BJ (cell line): Measurements from ENCODE around the gene SPATA2. TPM values are rescaled to one million over a fixed set of nuclear protein-coding genes. Genes with fewer than 3 reads are reported as not detected.

Experiments
- CTCF ChIA-PET: fragments of 350-600 bp; formaldehyde crosslinking; extraction: SDS; loops from one replicate; lab custom pipeline; 2021; ENCODE audit warnings: antibody characterized with exemption, inconsistent platforms; lab: Yijun Ruan, JAX
- POLR2A ChIA-PET: fragments of 300-600 bp; sonication (Branson Sonifier 250); formaldehyde crosslinking; extraction: SDS; loops from one replicate; lab custom pipeline; 2021; ENCODE audit warnings: antibody characterized with exemption; lab: Charles Lee
- DNase-seq: peaks from one replicate; pipeline ENCODE4 v3.0.0-alpha.2; 2011; ENCODE audit warnings: low read depth
- H3K27me3 ChIP-seq: 2 replicates; pipeline ENCODE4 v1.6.0; 2011; ENCODE audit warnings: low read length; ENCODE audit not compliant: control insufficient read depth, insufficient read depth
- H3K36me3 ChIP-seq: 2 replicates; pipeline ENCODE4 v1.5.1; 2011; ENCODE audit warnings: low read length; ENCODE audit not compliant: control insufficient read depth, insufficient read depth
- H3K4me3 ChIP-seq: 2 replicates; pipeline ENCODE4 v1.5.1; 2011; ENCODE audit warnings: low read depth, mild to moderate bottlenecking, control low read depth, low read length
- CTCF ChIP-seq: IDR thresholded peaks from 2 replicates; pipeline ENCODE4 v1.5.1; 2011; ENCODE audit warnings: low read depth, mild to moderate bottlenecking, control low read depth, inconsistent platforms, low read length, moderate library complexity; ENCODE audit not compliant: insufficient read depth
- polyA plus RNA-seq: library from polyadenylated mRNA; depleted of rRNA; stranded (reverse); fragments of >200 nt; gene quantifications from 2 replicates; pipeline ENCODE4 v1.2.3, GENCODE V29; 2011

SPATA2 gene
- polyA plus RNA-seq, 1 experiment = 5.7 TPM

- POLR2A ChIA-PET = no interaction called here
- no peak for TF ChIP-seq CTCF
- DNase-seq = no peak
- H3K4me3 ChIP-seq = no peak overlapping the region
- CTCF ChIA-PET = interaction anchor here (1.2 to 1.7 kb wide), 2 partner anchors 22 to 51 kb away, joined by 3 read pairs; partner anchors contain the start of gene SPATA2
- peaks cover 3% of the 10 kb centered on the region for H3K36me3 ChIP-seq
- no peaks in the 10 kb centered on the region for H3K27me3 ChIP-seq
Measured at GRCh38 chr20:49894073-49894470, 21.3 kb downstream of the SPATA2 start.

- Histone ChIP-seq H3K27me3 (no peaks in the 10 kb centered on the region), H3K4me3 (no peak overlapping the region), H3K36me3 (peaks cover 3% of the 10 kb centered on the region)
- DNase-seq = no peak
- ChIA-PET POLR2A (no interaction called here), CTCF (interaction anchor here (1.2 to 7.9 kb wide), 4 partner anchors 8 to 283 kb away, joined by 3 to 100 read pairs (median 3); partner anchors contain the start of gene SPATA2)
- TF ChIP-seq CTCF = no peak
Measured at GRCh38 chr20:49893242-49894072, 21.9 kb downstream of the SPATA2 start.

GRCh38 chr20:49892817-49893216 lies 22.5 kb downstream of the SPATA2 start:
- ChIA-PET CTCF (interaction anchor here (1.2 to 7.9 kb wide), 3 partner anchors 8 to 282 kb away, joined by 3 to 100 read pairs (median 3); no protein-coding TSS in a partner anchor), POLR2A (no interaction called here)
- TF ChIP-seq CTCF = no peak
- Histone ChIP-seq H3K4me3 (no peak overlapping the region), H3K36me3 (peaks cover 3% of the 10 kb centered on the region), H3K27me3 (no peaks in the 10 kb centered on the region)
- no peak for DNase-seq

GRCh38 chr20:49892260-49892659 lies 23.1 kb downstream of the SPATA2 start:
- H3K36me3 ChIP-seq = peaks cover 3% of the 10 kb centered on the region
- H3K27me3 ChIP-seq = no peaks in the 10 kb centered on the region
- no peak for TF ChIP-seq CTCF
- POLR2A ChIA-PET = no interaction called here
- no peak overlapping the region for H3K4me3 ChIP-seq
- CTCF ChIA-PET = interaction anchor here (1.2 to 7.9 kb wide), 3 partner anchors 9 to 281 kb away, joined by 3 to 100 read pairs (median 3); no protein-coding TSS in a partner anchor
- DNase-seq = no peak

- TF ChIP-seq CTCF = no peak
- peaks cover 3% of the 10 kb centered on the region for H3K36me3 ChIP-seq
- no peak for DNase-seq
- ChIA-PET POLR2A (no interaction called here), CTCF (interaction anchor here (7.9 kb wide), 1 partner anchor 281 kb away, joined by 100 read pairs; no protein-coding TSS in a partner anchor)
- no peak overlapping the region for H3K4me3 ChIP-seq
- no peaks in the 10 kb centered on the region for H3K27me3 ChIP-seq
Measured at GRCh38 chr20:49891476-49892110, 23.7 kb downstream of the SPATA2 start.
